ENCODE measurements around the gene TERT.

GRCh38 chr5:1337489-1338195, 42.8 kb upstream of the TERT start:
- TF ChIP-seq CTCF (IDR thresholded peaks at IDR 0.05; ENCODE audit: low read depth, low read length) (no peak), EZH2phosphoT487 (IDR thresholded peaks at IDR 0.05; ENCODE audit: low read depth) (no peak)
